Activated T-helper 1 cell treated with Interleukin-2 at 50 U/mL for 16 hours (primary cell): ENCODE results near the gene SIK2.

Source experiments
- DNase-seq: peaks from one replicate; pipeline ENCODE4 v3.0.0-alpha.2; 2020; ENCODE audit warnings: low read depth

Gene SIK2

DNA sequence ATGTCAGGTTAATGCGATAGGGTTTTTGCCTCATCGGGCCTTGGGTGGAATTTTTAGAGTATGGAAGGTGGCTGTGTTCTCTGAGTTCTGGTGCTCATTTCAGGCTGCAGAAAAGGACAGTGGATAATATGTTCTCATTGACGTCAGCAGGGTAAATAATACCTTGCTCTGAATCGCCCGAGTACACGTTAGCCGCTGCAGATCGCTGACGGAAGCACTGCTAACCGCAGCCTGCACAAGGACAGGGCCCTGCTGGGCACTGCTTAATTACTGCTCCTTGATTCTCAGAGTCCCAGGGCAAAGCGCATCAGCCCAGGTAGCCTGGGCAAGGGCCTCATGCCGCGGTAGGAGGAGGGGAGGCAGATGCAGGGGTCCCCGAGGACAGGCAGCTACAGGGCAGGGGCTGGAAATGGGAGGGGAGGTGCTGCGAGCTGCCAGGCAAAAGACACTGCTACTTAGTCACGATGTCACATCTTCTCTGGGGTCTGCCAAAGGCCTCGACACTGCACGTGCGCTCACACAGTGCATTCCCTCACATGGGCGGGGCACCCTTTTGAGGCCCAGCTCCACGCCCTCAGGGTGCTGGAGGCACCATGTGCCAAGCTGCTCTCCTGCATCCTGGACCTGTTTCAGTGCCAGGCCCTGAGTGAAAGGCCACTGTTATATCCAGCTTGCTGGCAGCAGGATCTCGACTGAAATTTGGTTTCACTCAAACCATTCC is 128.8 kb downstream of the SIK2 start:
- no peak for DNase-seq

DNA sequence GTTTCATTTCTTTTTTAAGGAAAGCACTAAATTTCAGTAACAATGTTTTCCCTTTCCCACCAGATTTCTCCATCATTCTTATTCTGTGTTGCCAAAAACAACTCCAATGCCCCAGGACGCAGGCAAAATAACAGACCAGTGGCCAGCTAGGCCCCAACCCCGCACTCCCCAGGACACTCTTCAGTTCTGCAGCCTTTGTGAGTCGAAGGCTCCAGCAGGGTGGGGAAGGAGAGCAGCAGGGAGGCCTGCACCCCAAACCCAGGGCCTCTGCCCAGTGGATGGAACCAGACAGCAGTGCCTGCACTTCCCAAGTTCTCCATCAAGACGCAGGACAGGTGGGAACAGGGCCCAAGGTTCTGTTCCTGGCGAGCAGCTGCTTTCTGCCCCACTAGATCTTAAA is 129.6 kb downstream of the SIK2 start:
- DNase-seq, result no peak

DNA sequence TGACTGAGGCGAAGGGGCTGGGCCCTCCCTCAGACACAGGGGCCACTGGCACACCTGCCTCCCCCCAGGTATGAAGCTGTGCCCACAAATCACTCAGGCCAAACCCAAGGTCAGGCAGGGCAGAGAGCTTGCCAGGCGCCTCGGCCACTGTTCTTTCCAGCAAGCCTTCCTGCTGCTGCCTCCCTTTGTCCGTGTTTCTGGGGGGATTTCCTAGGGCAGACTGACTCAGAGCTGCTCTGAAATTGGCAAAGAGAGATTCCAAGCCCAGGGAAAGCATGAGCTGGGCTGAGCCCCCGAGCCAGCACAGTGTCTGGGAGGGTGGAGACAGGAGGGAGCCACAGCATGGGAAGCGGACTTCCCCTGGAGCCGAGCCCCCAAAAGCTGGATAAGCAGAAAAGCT is 130.8 kb downstream of the SIK2 start:
- DNase-seq, result no peak

DNA sequence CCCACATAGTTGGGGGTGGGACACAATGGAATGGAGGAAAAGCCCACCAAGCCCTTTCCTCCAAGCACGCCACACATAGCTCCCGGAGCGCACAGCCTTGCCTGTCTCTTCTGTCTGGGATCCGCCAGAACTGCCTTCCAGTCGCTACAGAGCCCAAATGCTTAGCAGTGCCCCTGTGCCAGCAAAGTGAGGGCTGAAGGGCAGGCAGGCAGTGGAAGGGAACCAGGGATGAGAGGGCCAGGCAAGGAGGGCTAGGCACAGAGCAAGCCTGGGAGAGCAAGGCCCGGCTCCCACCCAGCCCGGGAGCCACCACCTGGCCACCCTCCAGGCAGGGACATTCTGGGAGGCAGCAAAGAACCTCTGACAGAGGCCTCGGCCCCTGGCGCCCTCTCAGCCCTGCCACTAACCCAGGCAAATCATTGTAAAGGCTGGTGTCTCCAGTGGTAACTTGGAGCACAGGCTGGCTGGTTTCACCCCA is 131.4 kb downstream of the SIK2 start:
- DNase-seq, result no peak

DNA sequence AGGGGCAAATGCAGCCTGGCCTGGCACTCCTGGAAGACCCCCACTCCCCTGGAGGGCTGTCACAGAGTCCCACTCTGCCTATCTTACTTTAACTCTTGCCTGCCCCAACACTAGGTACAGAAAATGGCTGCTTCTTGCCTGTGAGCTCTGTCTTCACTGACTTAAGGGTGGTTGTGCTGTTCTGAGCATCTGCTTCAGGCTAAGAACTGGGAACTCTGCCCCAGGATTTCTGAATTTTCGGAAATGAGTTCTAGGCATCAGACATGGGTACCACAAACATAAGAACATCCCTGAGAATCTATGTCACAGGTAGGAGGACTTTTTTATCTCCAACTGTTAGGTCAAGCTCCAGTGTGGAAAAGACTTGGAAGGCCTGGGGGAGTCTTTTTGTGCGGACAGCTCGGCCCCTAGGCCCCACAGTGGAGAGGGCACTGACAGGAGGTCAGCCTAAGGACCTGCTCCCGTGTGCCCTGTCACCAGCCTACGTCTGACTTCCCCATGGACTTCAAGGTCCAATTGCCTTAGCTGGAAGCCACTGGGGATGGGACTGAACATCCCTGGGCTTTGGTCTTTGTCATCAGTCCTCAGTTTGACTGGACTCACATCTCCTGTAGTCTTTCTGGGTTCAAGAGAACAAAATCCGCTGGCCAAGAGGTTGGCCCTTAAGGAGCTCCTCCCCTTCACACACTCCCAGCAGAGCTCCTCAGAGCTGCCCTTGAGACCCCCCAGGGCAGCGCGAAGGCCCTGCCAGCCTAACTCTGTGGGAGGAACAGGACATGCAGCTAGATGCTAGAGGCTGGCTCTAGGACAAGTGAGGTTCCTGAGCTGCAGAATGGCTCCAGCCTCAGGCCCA is 132.1 kb downstream of the SIK2 start:
- DNase-seq, result no peak

DNA sequence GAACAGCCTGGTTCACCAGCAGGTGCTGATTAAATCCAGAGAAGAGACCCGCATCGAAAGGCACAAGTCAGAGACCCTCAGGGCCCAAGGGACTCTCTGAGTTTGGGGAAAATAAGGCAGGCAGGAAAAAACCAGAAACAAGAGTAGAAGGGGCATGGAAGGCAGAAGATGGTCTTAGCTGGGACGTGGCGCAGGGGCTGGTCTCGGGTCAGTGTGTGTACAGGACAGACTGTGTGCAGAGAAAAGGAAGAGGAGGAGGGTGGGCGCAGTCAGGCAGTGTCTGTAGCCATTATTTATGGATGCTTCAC is 132.7 kb downstream of the SIK2 start:
- no peak for DNase-seq

DNA sequence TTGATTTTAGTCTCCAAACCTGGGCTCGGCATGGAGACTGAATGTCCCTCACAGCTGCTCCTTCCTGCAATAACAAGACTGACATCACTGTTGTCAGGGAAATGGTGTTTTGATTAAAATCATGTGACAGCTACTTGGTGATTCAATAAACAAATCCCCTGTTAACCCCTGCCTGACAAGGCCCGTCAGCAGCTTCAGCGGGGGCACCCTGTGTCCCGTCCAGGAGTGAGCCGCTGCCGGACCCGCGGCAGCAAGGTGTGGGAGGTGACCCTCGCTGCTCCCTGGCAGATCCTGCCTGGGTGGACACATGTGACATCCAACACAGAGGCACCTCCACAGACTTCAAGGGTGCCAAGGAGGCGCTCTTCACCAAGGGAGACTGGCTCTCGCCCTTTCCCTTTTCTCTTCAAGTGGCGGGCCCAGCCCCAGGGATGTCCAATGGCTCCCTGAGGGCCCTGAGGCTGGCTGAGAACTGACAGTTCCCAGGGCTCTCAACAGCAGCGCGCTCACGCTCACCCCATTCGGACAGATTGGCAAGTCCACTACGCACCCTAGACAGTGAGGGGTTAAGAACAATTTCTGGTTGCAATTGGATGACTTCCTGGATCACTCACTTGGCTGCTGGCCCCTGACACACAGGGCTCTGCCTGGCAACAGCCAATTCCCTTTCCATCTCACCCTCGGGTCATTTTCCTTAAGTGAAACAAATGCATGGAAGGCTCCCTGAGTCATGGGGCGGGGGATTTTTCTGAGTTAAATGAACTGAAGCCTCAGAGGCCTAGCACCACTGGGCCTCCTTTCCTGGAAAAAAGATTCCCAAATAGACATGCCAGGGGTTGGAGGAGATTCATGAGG is 133.2 kb downstream of the SIK2 start:
- DNase-seq, result no peak

DNA sequence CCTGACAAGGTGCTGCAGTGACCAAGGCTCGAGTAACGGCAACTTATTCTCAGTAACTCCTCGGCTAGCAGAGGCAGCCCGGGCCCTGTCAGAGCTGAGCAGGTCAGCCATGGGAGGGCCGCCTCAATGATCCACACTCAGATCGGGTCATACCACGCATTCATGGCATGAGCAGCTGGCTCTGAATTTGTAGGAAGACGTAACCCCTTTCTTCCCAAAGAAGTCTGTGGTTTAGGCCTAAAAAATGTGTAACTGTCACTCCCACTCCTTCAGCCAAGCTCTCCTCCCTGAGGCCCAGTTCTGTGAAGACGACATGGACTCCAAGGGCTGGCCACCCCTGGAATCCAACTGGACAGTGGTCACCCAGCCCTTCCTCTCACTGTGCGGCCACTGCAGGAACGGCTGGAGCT is 133.9 kb downstream of the SIK2 start:
- no peak for DNase-seq

DNA sequence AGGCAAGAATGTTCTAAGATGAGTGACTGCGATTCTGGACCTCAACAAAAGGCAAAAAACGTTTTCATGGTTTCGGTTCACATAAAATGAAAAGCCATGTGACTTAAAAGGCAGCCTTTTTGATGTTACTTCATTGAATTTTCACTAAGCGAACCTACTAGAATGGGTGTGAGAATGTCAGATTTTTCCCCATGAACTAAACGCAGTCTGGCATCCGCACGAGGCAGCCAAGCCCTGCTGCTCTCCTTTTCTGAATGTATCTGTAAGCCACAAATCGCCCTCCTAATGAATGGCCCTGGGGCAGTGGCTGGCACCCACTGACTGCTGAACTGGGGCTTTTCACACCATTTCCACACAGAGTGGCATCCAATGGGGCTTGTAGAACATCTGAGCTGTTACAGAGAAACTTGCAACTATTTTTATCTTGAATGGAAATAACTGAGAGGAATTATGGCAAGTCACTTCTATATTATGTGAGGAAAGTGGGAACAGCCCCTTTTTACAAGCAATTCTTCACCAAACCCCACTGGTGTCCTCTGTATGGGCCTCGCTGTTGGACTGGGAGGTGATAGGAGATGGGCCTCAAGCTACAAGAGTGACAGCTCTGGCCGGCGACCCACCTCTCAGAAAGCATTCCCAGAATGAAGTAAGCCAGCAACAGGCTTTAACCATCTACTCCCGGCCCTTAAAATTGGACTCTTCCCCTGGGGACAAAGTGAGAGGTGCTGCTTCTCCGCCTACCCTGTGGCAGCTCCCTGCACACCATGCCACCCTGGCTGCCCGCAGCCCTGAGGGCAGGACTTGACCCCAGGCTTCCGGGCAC is 134.6 kb downstream of the SIK2 start:
- DNase-seq, result no peak

DNA sequence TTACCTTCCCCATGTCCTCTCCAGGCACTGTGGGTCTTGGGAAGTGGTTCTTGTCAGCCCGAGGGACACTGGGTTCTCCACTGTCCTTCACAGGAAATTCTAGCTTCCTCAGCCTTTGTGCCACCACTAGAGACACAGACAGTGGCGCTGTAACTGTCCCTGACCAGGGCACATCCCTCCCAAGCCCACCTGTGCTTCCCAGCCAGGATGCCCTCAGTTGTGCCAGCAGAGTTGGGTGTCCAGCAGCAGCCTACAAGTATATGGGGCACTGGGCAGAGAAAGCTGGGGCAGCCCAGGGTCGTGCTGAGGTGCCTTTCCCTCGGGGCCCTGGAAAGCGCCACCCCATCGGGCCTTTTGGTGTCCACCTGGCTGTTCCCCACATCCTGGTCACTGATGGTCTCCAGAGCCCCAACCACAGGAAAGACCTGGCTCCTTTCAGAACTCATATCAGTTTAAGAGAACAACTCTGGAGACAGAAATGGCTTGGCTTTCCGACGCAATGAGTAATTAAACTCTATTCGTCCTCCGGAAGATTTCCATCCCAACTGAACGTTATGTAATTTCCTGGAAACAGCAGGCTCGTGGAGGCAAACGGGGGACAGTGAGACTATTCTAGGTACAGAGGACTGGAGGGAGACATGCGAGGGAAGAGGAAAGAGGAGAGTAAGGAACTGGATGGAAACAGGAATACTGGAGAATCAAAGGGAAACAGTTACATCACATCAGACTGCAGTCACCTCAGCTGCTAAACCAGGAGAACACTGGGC is 135.4 kb downstream of the SIK2 start:
- DNase-seq, result no peak

DNA sequence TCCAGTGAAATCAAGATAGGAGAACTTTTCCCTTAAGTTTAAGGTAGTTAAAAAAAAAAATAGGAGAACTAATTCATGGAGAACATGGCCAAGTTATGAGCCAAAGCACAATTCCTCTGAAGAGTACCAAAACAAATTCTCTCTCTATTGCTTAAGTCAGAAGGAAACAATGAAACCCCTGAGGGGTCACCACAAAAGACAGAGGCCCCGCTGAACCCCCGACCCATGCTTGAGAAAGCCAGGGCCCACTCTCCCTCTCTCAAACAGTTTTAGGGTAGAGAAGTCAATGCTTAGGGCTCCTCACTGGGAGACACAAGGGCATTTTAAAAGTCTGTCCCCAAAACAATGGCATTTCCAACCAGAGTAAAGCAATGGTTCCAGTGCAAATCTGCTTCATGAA is 137.1 kb downstream of the SIK2 start:
- DNase-seq, result no peak

DNA sequence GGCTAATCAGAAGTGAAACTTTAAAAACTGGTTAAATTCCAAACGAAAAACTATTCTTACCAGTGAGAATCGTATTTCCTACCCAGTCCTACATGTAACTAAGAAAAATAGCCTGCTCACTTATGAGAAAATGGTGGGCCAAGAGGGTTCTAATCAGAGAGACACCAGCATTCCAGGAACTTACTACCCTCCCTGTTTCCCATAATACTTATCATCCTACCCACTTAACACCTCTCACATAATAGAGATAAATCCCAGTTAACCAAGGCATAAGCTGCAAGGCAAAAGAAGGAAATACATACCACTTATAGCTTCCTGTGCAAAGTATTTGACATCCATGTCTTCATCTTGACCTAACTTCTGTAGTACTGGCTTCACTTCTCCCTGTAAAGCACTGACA is 139.5 kb downstream of the SIK2 start:
- DNase-seq, result no peak

DNA sequence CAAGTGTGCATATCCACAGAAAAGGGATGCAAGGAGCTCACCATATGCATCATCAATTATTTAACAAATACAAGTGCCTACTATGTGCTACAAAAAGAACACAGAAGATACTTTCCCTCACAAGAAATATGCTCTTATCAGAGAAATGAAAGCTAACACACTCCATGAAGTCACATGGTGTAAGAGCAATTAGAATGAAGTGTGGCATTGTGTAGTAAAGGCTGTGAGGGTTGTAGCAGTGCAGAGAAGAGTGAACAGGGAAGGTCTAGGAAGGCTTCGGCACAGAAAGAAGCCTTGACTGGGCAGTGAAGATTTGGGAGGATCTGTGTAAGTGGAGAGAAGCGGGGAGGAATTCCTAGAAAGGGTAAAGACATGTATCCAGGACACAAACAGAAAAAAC is 141.5 kb downstream of the SIK2 start:
- no peak for DNase-seq

DNA sequence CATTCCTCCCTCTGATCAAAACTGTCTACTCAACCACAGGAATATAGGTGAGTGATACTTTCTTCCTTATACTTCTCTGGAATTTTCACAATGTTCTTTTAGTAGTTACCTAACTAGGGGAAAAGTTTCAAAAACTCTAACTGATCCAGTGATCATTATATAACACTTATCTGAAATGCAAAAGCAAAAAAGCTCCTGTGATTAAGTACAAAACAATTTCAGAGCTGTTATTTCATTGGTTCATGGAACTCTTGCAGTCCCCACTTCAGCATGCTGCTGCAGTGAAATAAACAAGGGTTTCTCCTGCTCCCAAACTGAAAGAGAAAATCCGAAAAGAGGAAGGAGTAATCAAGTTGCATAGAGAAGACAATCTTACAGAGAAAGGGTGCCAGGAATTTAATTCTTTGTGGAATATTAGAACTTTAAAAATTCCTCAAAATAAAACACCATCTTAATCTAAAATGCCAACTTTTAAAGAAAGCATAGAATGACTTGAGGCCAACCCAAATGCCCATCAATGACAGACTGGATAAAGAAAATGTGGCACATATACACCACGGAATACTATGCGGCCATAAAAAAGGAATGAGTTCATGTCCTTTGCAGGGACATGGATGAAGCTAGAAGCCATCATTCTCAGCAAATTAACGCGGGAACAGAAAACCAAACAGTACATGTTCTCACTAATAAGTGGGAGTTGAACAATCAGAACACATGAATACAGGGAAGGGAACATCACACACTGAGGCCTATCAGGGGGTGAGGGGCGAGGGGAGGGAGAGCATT is 143.7 kb downstream of the SIK2 start:
- DNase-seq, result no peak

DNA sequence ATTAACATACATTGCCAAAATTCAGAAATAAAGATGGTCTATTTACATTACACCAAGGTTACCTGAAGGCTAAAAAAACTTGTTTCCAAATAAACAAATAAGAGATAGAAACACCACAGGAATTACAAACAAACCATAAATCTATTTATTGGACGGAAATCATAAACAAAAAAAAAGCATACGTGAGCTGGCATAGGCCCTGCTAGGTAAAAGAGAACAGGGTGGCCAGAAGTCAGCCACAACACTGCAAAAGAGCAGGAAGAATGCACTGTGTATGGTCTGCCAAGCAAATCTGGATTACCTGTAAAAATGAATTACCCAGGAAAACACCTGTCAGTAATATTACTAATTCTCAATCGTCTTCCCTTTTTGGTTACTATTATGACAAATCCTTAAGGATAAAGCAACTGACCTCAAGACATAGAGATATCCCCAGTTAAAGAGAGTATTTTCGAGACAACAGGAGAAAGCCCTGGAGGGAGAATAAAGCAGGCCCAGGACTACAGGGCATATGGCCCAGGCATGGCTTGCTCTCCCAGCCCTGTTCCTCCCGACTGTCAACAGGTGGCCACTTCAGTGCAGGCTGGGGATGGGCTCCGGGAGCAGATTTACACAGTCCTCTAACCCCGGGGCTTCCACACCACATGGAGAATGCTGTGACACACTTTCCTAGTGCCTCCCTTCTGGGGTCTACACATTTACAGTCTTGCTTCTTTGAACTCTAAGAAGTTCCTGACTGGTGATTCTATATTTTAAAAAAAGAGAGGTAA is 146.0 kb downstream of the SIK2 start:
- DNase-seq, result no peak

DNA sequence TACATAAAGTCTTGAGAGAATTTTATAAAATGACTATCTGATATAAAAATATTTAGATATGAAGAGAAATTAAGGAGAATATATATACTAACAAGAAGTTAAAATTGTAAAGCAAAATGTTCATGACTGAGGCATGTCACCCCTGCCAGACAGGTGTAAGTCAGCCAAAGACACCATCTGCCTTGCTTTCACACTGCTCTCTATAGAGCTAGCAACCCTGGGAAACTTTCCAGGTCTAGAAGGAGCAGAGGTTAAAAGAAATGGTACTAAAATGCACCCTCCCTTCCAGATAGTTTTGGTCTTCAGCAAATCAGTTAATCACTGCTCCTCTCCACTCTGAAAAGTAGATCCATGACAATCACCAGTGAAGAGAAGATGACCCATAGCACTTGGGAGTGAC is 147.4 kb downstream of the SIK2 start:
- no peak for DNase-seq

DNA sequence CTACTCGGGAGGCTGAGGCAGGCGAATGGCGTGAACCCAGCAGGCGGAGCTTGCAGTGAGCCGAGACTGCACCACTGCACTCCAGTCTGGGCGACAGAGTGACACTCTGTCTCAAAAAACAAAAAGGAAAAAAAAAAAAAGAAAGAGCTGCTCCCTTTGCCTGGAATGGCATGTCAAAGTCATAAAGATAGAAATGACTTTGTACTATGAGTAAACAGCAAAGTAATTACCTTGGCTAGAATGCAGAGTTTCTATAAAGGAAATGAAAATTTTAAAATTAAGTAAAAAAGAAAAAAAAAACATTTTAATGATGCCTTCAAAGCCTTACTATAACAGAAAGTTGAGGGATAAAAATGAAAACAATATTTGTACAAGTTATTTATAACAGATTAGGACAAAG is 153.8 kb downstream of the SIK2 start:
- no peak for DNase-seq

DNA sequence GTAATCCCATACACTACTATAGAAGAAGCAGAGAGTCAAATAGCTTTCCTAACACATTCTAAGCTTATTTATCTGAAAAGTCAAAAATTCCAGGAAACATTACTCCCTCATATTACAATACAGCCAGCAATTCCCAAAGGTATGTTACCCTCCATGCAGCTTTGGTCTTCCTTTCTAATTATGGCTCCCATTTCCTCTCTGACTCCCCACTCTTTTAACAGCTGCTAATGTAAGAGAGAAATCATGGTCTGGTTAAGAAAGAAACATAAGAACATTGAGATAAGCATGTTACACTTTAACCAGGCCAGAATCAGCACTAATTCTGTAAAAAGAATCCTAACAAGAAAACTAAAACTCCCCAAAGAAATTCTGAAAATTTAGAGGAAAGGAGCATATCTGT is 157.1 kb downstream of the SIK2 start:
- DNase-seq, result no peak

DNA sequence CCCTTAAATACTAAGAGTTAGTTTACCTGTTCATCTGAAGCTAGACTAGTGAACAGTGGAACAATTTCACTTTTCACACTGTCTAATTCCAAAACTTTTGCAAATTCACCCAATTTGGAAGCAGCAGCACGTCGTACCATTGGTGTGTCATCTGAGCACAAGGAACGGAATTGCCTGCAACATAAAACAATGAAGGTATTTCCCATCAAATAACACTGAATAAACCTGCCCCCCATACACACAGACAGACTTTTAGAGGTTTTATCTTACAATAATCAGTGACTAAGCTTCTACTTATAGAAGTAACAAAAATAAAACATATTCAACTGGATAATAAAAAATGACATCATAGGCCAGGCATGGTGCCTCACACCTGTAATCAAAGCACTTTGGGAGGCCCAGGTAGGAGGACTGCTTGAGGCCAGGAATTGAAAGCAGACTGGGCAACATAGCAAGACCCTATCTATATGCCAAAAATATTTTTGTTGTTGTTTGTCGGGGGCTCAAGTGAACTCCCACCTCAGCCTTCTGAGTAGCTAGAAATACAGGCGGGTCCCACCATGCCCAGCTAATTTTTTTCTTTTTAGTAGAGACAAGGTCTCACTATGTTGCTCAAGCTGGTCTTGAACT is 157.6 kb downstream of the SIK2 start:
- DNase-seq, result no peak
